Measurements from ENCODE around the gene LPIN3. TPM values are rescaled to one million over a fixed set of nuclear protein-coding genes. Genes with fewer than 3 reads are reported as not detected.

LPIN3 gene
- polyA plus RNA-seq, 1 of the 3 experiments (the other 2 are of a cell fraction): 0.21 TPM

DNA sequence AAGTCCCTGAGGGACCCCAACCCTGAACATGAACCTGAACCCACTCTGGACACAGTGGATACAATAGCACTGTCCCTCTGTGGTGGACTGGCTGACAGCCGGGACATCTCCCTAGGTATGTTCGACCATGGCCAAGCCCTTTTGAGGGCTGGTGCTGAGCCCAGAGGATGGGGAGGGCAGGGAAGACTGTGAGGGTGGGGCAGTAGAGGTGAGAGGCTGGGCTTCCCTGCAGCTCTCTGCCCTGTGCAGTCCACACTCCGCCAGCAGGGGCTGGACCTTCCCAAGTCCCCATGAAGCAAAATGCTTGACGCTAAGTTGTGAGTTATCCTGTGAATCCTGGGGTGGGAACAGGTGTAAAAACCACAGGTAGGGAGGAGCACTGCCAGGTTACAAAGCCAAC lies 11.5 kb downstream of the LPIN3 start (continued):
- TF ChIP-seq, protein P1, sequence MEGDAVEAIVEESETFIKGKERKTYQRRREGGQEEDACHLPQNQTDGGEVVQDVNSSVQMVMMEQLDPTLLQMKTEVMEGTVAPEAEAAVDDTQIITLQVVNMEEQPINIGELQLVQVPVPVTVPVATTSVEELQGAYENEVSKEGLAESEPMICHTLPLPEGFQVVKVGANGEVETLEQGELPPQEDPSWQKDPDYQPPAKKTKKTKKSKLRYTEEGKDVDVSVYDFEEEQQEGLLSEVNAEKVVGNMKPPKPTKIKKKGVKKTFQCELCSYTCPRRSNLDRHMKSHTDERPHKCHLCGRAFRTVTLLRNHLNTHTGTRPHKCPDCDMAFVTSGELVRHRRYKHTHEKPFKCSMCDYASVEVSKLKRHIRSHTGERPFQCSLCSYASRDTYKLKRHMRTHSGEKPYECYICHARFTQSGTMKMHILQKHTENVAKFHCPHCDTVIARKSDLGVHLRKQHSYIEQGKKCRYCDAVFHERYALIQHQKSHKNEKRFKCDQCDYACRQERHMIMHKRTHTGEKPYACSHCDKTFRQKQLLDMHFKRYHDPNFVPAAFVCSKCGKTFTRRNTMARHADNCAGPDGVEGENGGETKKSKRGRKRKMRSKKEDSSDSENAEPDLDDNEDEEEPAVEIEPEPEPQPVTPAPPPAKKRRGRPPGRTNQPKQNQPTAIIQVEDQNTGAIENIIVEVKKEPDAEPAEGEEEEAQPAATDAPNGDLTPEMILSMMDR (IDR thresholded peaks at IDR 0.05): no peak; the same call in 1 of the 2 replicates
- TF ChIP-seq JUND (IDR thresholded peaks at IDR 0.05): no peak
- TF ChIP-seq GABPA (IDR thresholded peaks at IDR 0.05; ENCODE audit: low read depth): no peak
- TF ChIP-seq, protein P2, sequence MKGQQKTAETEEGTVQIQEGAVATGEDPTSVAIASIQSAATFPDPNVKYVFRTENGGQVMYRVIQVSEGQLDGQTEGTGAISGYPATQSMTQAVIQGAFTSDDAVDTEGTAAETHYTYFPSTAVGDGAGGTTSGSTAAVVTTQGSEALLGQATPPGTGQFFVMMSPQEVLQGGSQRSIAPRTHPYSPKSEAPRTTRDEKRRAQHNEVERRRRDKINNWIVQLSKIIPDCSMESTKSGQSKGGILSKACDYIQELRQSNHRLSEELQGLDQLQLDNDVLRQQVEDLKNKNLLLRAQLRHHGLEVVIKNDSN (IDR thresholded peaks at IDR 0.05; ENCODE audit: borderline replicate concordance, low read depth): no peak
- no peak for TF ChIP-seq CHD2 (IDR thresholded peaks at IDR 0.05; ENCODE audit: low read length, partially characterized antibody)
- TF ChIP-seq FOXM1 (IDR thresholded peaks at IDR 0.05; ENCODE audit: low read depth): no peak
- no peak for TF ChIP-seq GATA2 (CRISPR knock-in tag; IDR thresholded peaks at IDR 0.05)
- no peak for TF ChIP-seq TCF12 (IDR thresholded peaks at IDR 0.05)
- TF ChIP-seq, protein P3, sequence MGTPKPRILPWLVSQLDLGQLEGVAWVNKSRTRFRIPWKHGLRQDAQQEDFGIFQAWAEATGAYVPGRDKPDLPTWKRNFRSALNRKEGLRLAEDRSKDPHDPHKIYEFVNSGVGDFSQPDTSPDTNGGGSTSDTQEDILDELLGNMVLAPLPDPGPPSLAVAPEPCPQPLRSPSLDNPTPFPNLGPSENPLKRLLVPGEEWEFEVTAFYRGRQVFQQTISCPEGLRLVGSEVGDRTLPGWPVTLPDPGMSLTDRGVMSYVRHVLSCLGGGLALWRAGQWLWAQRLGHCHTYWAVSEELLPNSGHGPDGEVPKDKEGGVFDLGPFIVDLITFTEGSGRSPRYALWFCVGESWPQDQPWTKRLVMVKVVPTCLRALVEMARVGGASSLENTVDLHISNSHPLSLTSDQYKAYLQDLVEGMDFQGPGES (IDR thresholded peaks at IDR 0.05; ENCODE audit: low read depth, low read length): no peak
- TF ChIP-seq FOXJ3 (CRISPR knock-in tag; IDR thresholded peaks at IDR 0.05): no peak
- TF ChIP-seq, protein P4, sequence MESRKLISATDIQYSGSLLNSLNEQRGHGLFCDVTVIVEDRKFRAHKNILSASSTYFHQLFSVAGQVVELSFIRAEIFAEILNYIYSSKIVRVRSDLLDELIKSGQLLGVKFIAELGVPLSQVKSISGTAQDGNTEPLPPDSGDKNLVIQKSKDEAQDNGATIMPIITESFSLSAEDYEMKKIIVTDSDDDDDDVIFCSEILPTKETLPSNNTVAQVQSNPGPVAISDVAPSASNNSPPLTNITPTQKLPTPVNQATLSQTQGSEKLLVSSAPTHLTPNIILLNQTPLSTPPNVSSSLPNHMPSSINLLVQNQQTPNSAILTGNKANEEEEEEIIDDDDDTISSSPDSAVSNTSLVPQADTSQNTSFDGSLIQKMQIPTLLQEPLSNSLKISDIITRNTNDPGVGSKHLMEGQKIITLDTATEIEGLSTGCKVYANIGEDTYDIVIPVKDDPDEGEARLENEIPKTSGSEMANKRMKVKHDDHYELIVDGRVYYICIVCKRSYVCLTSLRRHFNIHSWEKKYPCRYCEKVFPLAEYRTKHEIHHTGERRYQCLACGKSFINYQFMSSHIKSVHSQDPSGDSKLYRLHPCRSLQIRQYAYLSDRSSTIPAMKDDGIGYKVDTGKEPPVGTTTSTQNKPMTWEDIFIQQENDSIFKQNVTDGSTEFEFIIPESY (IDR thresholded peaks at IDR 0.05; ENCODE audit: borderline replicate concordance, low read depth): no peak
- no peak for TF ChIP-seq RCOR1 (IDR thresholded peaks at IDR 0.05; ENCODE audit: low read length)

DNA sequence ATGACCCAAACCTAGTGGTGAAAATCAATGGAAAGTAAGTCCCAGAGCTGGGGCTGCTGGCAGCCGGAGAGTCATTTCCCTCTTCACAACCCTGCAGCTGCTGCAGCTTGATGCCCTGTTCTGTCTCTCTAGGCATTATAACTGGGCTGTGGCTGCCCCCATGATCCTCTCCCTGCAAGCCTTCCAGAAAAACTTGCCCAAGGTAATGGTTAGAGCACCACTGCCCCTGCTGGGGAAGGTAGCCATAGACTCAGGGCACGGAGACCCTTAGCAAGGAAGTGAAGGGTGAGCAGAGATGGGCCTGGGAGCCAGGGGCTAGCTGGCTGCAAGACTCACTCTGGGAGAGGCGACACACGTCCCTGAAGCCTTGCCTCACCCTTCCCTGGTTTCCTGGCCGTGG lies 12.0 kb downstream of the LPIN3 start:
- H3K4me1 ChIP-seq (ENCODE audit: control insufficient read depth in 1 of 2, insufficient read depth in 2 of 2, low read depth in 1 of 2, low read length in 1 of 2): no peaks in the 10 kb centered on the region
- H3K36me3 ChIP-seq (replicated peaks in 1 of 2; ENCODE audit: control insufficient read depth in 1 of 2, insufficient read depth in 2 of 2, low read length in 1 of 2): no peaks in the 10 kb centered on the region
- H4K20me1 ChIP-seq (ENCODE audit: insufficient read depth): no peaks in the 10 kb centered on the region
- H3K4me2 ChIP-seq: no peak overlapping the region
- H3K79me2 ChIP-seq (ENCODE audit: insufficient read depth): no peaks in the 10 kb centered on the region
- no peaks in the 10 kb centered on the region for H3F3A ChIP-seq (replicated peaks; ENCODE audit: insufficient read depth)
- no peak overlapping the region for H3K9ac ChIP-seq
- H3K27me3 ChIP-seq (ENCODE audit: insufficient read depth): no peaks in the 10 kb centered on the region
- no peak for DNase-seq
- no peaks in the 10 kb centered on the region for H3K9me2 ChIP-seq
- TF ChIP-seq RCOR1 (IDR thresholded peaks at IDR 0.05; ENCODE audit: low read length): no peak
- TF ChIP-seq, protein P5, sequence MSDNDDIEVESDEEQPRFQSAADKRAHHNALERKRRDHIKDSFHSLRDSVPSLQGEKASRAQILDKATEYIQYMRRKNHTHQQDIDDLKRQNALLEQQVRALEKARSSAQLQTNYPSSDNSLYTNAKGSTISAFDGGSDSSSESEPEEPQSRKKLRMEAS (IDR thresholded peaks at IDR 0.05; ENCODE audit: low read depth): no peak
- TF ChIP-seq, protein P1 (IDR thresholded peaks at IDR 0.05): no peak
- TF ChIP-seq MXI1 (IDR thresholded peaks at IDR 0.05; ENCODE audit: low read depth, low read length): no peak
- no peak for TF ChIP-seq TAF1 (IDR thresholded peaks at IDR 0.05; ENCODE audit: borderline replicate concordance, low read depth, low read length)
- TF ChIP-seq YY1 (IDR thresholded peaks at IDR 0.05; ENCODE audit: low read depth): no peak
- no peak for TF ChIP-seq EP300 (IDR thresholded peaks at IDR 0.05; ENCODE audit: borderline replicate concordance in 1 of 2, low read depth in 1 of 2, low read length in 1 of 2)
- no peak for TF ChIP-seq TCF12 (IDR thresholded peaks at IDR 0.05)
- TF ChIP-seq RXRA (IDR thresholded peaks at IDR 0.05; ENCODE audit: borderline replicate concordance, low read depth): no peak
- no peak overlapping the region for H3K4me3 ChIP-seq (ENCODE audit: low read depth in 2 of 2, low read length in 1 of 2)
- WGBS (ENCODE audit: low lambda C conversion rate): 58% methylated on average over 5 of the region's 5 CpGs
- no peak overlapping the region for H2AFZ ChIP-seq (ENCODE audit: low read depth)
- H3K9me3 ChIP-seq: no peaks in the 10 kb centered on the region
- ChIA-PET CTCF (interaction anchor here (2.8 kb wide), 1 partner anchor 11 kb away, joined by 13 read pairs; the partner anchor contains the start of gene LPIN3), POLR2A (no interaction called here)
- H3K27ac ChIP-seq (ENCODE audit: low read depth in 2 of 2, low read length in 1 of 2): no peak overlapping the region
